PC-9 (cell line): ENCODE results near the gene DRD2. TPM values are rescaled to one million over a fixed set of nuclear protein-coding genes. Genes with fewer than 3 reads are reported as not detected.

Experiments used
- BruUV-seq: library from RNA; stranded (reverse); fragments of 400-500 nt; replicated peaks from 2 replicates; lab custom pipeline; 2021; lab: Mats Ljungman, UMichigan
- CTCF ChIA-PET: fragments of 300-600 bp; sonication (Branson Sonifier 250); formaldehyde crosslinking; loops from one replicate; lab custom pipeline; 2022; ENCODE audit warnings: antibody characterized with exemption; lab: Charles Lee
- POLR2A ChIA-PET: fragments of 300-600 bp; sonication (Branson Sonifier 250); formaldehyde crosslinking; loops from one replicate; lab custom pipeline; 2022; ENCODE audit warnings: antibody characterized with exemption; ENCODE audit not compliant: unreplicated experiment; lab: Charles Lee
- DNase-seq, 2 experiments: peaks; one replicate each; pipeline versions ENCODE4 v3.0.0 to v3.0.0-alpha.2; 2015 to 2022; ENCODE audit warnings: mixed read lengths in 1 of 2
- H2AFZ ChIP-seq: fragments of 200-600 bp; sonication (generic); 2 replicates; pipeline ENCODE4 v1.8.1; 2017; ENCODE audit warnings: antibody characterized with exemption
- H3F3A ChIP-seq: fragments of 200-600 bp; sonication (generic); 2 replicates; pipeline ENCODE4 v1.8.1; 2017; ENCODE audit warnings: antibody characterized with exemption, mild to moderate bottlenecking, low read depth; ENCODE audit not compliant: insufficient read depth
- H3K27ac ChIP-seq: fragments of 200-600 bp; sonication (generic); 2 replicates; pipeline ENCODE4 v1.6.1; 2016; ENCODE audit warnings: mixed run types
- H3K27me3 ChIP-seq: fragments of 200-600 bp; sonication (generic); 2 replicates; pipeline ENCODE4 v1.6.1; 2016; ENCODE audit warnings: low read depth, mixed run types; ENCODE audit not compliant: insufficient read depth
- H3K36me3 ChIP-seq: fragments of 200-600 bp; sonication (generic); 2 replicates; pipeline ENCODE4 v1.6.1; 2016; ENCODE audit warnings: low read depth, mixed run types
- H3K4me1 ChIP-seq: fragments of 200-600 bp; sonication (generic); replicated peaks from 2 replicates; pipeline ENCODE4 v1.6.1; 2016; ENCODE audit warnings: mixed run types; ENCODE audit not compliant: insufficient read depth
- H3K4me2 ChIP-seq: fragments of 200-600 bp; sonication (generic); 2 replicates; pipeline ENCODE4 v1.6.1; 2017; ENCODE audit warnings: mixed run types
- H3K4me3 ChIP-seq: fragments of 200-600 bp; sonication (generic); 2 replicates; pipeline ENCODE4 v1.6.1; 2016; ENCODE audit warnings: mixed run types
- H3K79me2 ChIP-seq: fragments of 200-600 bp; sonication (generic); 2 replicates; pipeline ENCODE4 v1.6.1; 2017; ENCODE audit warnings: low read depth, mixed run types
- H3K9me2 ChIP-seq: fragments of 200-600 bp; sonication (generic); 2 replicates; pipeline ENCODE4 v1.8.1; 2017; ENCODE audit warnings: mild to moderate bottlenecking; ENCODE audit not compliant: insufficient read depth
- H3K9me3 ChIP-seq: fragments of 200-600 bp; sonication (generic); 2 replicates; pipeline ENCODE4 v1.8.1; 2016; ENCODE audit warnings: low read depth; ENCODE audit not compliant: insufficient read depth
- H4K20me1 ChIP-seq: fragments of 200-600 bp; sonication (generic); 2 replicates; pipeline ENCODE4 v1.8.1; 2017; ENCODE audit not compliant: insufficient read depth
- CTCF ChIP-seq: fragments of 200-600 bp; sonication (generic); conservative IDR thresholded peaks from 2 replicates; pipeline ENCODE4 v1.6.1; 2017; ENCODE audit warnings: mixed run types, antibody characterized with exemption, mild to moderate bottlenecking, moderate library complexity
- EZH2 ChIP-seq: fragments of 200-600 bp; sonication (generic); IDR thresholded peaks from 2 replicates; pipeline ENCODE4 v1.8.0; 2017; ENCODE audit warnings: antibody characterized with exemption, low read depth
- intact Hi-C: fragments of 100-400 bp; cut with micrococcal nuclease; formaldehyde crosslinking; loops from one replicate; pipeline ENCODE4 v1.10.0; 2022; ENCODE audit not compliant: unreplicated experiment
- total RNA-seq: library from RNA; stranded (reverse); gene quantifications from 2 replicates; pipeline ENCODE4 v1.2.3, GENCODE V29; 2021

Gene DRD2
- total RNA-seq, 1 experiment from 2014 or later, result not detected

- Histone ChIP-seq H2AFZ (no peak overlapping the region), H3K9me3 (no peaks in the 10 kb centered on the region), H3K9me2 (no peaks in the 10 kb centered on the region), H4K20me1 (no peaks in the 10 kb centered on the region), H3K27me3 (peaks cover 40% of the 10 kb centered on the region), H3K79me2 (no peaks in the 10 kb centered on the region), H3K4me1 (no peaks in the 10 kb centered on the region), H3K4me2 (no peak overlapping the region), H3K36me3 (no peaks in the 10 kb centered on the region), H3K4me3 (no peak overlapping the region), H3F3A (no peaks in the 10 kb centered on the region), H3K27ac (no peak overlapping the region)
- BruUV-seq, result no TSS peak
- POLR2A ChIA-PET, result no interaction called here
- CTCF ChIA-PET, result no interaction called here
- intact Hi-C loops, result no loop called here
- TF ChIP-seq CTCF (no peak), EZH2 (no peak)
- DNase-seq, result no peak
Observed at GRCh38 chr11:113435190-113435968, 39.8 kb downstream of the DRD2 start.

DNA sequence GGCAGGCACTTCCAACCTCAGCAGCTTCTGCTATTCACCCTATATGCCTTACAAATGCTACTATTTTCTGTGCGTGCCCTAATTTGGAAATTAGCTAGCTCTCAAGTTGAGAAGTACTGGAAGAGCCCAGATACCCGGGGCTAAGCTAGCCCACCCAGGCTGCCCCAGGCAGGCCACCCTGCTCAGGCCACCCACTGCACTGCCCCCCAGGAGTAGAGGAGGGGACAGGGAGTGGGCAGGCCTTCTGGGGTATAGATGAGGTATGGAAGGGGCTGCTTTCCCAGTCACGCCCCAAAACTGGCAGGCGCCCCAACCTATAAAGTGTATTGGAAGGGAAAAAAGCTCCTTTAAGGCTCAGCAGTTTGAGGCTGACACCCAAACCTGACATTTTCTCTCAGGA is 43.5 kb downstream of the DRD2 start:
- no peak overlapping the region for H3K4me2 ChIP-seq
- POLR2A ChIA-PET, result interaction anchor here (0.7 kb wide), 1 partner anchor 20 kb away, joined by 11 read pairs; no protein-coding TSS in a partner anchor
- no peaks in the 10 kb centered on the region for H4K20me1 ChIP-seq
- intact Hi-C loops, result no loop called here
- H3K4me3 ChIP-seq, result no peak overlapping the region
- H3F3A ChIP-seq, result no peaks in the 10 kb centered on the region
- no peaks in the 10 kb centered on the region for H3K4me1 ChIP-seq
- H3K9me3 ChIP-seq, result no peaks in the 10 kb centered on the region
- H3K27ac ChIP-seq, result no peak overlapping the region
- H3K9me2 ChIP-seq, result no peaks in the 10 kb centered on the region
- peaks cover 41% of the 10 kb centered on the region for H3K27me3 ChIP-seq
- no peaks in the 10 kb centered on the region for H3K79me2 ChIP-seq
- no peak overlapping the region for H2AFZ ChIP-seq
- H3K36me3 ChIP-seq, result no peaks in the 10 kb centered on the region
- TF ChIP-seq CTCF, result no peak
- TF ChIP-seq EZH2, result no peak
- DNase-seq, result no peak
- CTCF ChIA-PET, result no interaction called here
- BruUV-seq, result no TSS peak

DNA sequence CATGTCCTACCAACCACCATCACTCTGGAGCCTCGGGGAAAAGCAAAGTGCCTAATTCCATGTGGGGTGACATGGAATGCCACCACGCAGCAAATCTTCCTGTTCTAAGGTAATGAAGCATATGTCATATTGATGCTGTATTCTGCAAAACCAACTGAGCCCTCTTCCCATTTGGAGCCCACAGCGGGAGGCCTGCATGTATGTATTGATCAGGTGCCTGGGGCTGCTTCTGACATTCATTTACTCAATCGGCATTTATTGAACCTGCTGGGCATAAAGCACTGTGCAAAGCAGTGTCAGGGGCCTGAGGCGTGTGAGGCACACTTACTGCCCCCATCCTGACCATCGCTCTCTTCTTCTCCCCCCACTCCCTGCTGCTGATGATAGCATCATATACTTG is 48.5 kb downstream of the DRD2 start:
- ChIA-PET CTCF (no interaction called here), POLR2A (no interaction called here)
- H2AFZ ChIP-seq, result no peak overlapping the region
- H3K79me2 ChIP-seq, result no peaks in the 10 kb centered on the region
- intact Hi-C loops, result no loop called here
- H3K4me1 ChIP-seq, result no peaks in the 10 kb centered on the region
- no peak for DNase-seq
- H3K36me3 ChIP-seq, result no peaks in the 10 kb centered on the region
- H3K9me2 ChIP-seq, result no peaks in the 10 kb centered on the region
- H3K27ac ChIP-seq, result no peak overlapping the region
- TF ChIP-seq EZH2 (no peak), CTCF (no peak)
- no TSS peak for BruUV-seq
- no peaks in the 10 kb centered on the region for H3F3A ChIP-seq
- H3K4me2 ChIP-seq, result no peak overlapping the region
- peaks cover 63% of the 10 kb centered on the region for H3K27me3 ChIP-seq
- no peaks in the 10 kb centered on the region for H3K9me3 ChIP-seq
- no peak overlapping the region for H3K4me3 ChIP-seq
- no peaks in the 10 kb centered on the region for H4K20me1 ChIP-seq
